Liver (tissue), 3 donors: ENCODE measurements around the gene CELF2.

ENCODE experiments used
- GABPA ChIP-seq, 2 donors: IDR thresholded peaks in 1 of 2; conservative IDR thresholded peaks in 1 of 2; 2 replicates each; pipeline ENCODE4 v1.6.1; 2016; ENCODE audit warnings: antibody characterized with exemption in 2 of 2, mild to moderate bottlenecking in 1 of 2, moderate library complexity in 1 of 2
- HNF4G ChIP-seq: IDR thresholded peaks from 2 replicates; pipeline ENCODE4 v1.6.1; 2016; ENCODE audit warnings: antibody characterized with exemption
- JUND ChIP-seq, 2 donors: IDR thresholded peaks; 2 replicates each; pipeline ENCODE4 v1.6.1; 2016; ENCODE audit warnings: antibody characterized with exemption in 2 of 2
- RAD21 ChIP-seq, 2 donors: IDR thresholded peaks; 2 replicates each; pipeline ENCODE4 v1.6.1; 2016; ENCODE audit warnings: antibody characterized with exemption in 2 of 2, mild to moderate bottlenecking in 2 of 2
- RXRA ChIP-seq, 2 donors: IDR thresholded peaks; 2 replicates each; pipeline ENCODE4 v1.6.1; 2017 to 2018; ENCODE audit warnings: antibody characterized with exemption in 2 of 2, mild to moderate bottlenecking in 1 of 2
- SP1 ChIP-seq: IDR thresholded peaks from 2 replicates; pipeline ENCODE4 v1.6.1; 2018; ENCODE audit warnings: antibody characterized with exemption, mild to moderate bottlenecking
- TAF1 ChIP-seq: conservative IDR thresholded peaks from 2 replicates; pipeline ENCODE4 v1.6.1; 2016; ENCODE audit warnings: antibody characterized with exemption, mild to moderate bottlenecking
- YY1 ChIP-seq: IDR thresholded peaks from 2 replicates; pipeline ENCODE4 v1.6.1; 2016; ENCODE audit warnings: antibody characterized with exemption, mild to moderate bottlenecking
- TF ChIP-seq, protein P1 (sequence below): IDR thresholded peaks from 2 replicates; pipeline ENCODE4 v1.6.1; 2016; ENCODE audit warnings: antibody characterized with exemption
- TF ChIP-seq, protein P2 (sequence below): IDR thresholded peaks from 2 replicates; pipeline ENCODE4 v1.6.1; 2016; ENCODE audit warnings: antibody characterized with exemption, mild to moderate bottlenecking
- TF ChIP-seq, protein P3 (sequence below): fragments of 150-350 bp; IDR thresholded peaks from 2 replicates; pipeline ENCODE4 v1.5.1; 2017; ENCODE audit warnings: improper control_type of control experiment, low read depth, low read length; ENCODE audit not compliant: missing input control
- TF ChIP-seq, protein P4 (sequence below): IDR thresholded peaks from 2 replicates; pipeline ENCODE4 v1.6.1; 2016; ENCODE audit warnings: antibody characterized with exemption
- donor health status: healthy.
- donor health status: healthy.

DNA sequence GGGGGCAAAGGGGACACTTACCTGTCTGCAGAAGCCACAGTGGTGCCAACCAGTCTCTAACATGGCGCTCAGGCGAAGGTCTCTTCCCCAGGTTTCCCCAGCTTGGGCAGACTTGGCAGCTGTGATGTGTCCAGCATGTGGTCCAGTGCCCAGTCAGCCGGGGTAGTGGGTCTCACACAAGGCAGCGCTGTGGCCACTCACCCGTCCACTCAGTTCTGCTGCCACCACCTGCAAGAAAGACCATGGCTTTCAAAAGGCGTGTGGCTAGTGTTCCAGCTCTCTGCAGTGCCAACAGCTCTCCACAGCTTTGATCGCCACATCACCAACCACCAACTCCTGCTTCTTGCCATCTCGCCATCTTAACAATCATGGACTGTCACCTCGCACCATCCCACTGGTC, 334.1 kb downstream of the CELF2 start:
- TF ChIP-seq GABPA (IDR thresholded peaks at IDR 0.05 in 1 of 2, conservative IDR thresholded peaks at IDR 0.05 in 1 of 2) (no peak), RXRA (IDR thresholded peaks at IDR 0.05) (no peak), YY1 (no peak), RAD21 (IDR thresholded peaks at IDR 0.05) (no peak), JUND (IDR thresholded peaks at IDR 0.05) (no peak), TAF1 (no peak), SP1 (no peak), HNF4G (no peak)
- TF ChIP-seq, protein P1, sequence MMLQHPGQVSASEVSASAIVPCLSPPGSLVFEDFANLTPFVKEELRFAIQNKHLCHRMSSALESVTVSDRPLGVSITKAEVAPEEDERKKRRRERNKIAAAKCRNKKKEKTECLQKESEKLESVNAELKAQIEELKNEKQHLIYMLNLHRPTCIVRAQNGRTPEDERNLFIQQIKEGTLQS = no peak
- TF ChIP-seq, protein P2, sequence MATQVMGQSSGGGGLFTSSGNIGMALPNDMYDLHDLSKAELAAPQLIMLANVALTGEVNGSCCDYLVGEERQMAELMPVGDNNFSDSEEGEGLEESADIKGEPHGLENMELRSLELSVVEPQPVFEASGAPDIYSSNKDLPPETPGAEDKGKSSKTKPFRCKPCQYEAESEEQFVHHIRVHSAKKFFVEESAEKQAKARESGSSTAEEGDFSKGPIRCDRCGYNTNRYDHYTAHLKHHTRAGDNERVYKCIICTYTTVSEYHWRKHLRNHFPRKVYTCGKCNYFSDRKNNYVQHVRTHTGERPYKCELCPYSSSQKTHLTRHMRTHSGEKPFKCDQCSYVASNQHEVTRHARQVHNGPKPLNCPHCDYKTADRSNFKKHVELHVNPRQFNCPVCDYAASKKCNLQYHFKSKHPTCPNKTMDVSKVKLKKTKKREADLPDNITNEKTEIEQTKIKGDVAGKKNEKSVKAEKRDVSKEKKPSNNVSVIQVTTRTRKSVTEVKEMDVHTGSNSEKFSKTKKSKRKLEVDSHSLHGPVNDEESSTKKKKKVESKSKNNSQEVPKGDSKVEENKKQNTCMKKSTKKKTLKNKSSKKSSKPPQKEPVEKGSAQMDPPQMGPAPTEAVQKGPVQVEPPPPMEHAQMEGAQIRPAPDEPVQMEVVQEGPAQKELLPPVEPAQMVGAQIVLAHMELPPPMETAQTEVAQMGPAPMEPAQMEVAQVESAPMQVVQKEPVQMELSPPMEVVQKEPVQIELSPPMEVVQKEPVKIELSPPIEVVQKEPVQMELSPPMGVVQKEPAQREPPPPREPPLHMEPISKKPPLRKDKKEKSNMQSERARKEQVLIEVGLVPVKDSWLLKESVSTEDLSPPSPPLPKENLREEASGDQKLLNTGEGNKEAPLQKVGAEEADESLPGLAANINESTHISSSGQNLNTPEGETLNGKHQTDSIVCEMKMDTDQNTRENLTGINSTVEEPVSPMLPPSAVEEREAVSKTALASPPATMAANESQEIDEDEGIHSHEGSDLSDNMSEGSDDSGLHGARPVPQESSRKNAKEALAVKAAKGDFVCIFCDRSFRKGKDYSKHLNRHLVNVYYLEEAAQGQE = no peak
- TF ChIP-seq, protein P3, sequence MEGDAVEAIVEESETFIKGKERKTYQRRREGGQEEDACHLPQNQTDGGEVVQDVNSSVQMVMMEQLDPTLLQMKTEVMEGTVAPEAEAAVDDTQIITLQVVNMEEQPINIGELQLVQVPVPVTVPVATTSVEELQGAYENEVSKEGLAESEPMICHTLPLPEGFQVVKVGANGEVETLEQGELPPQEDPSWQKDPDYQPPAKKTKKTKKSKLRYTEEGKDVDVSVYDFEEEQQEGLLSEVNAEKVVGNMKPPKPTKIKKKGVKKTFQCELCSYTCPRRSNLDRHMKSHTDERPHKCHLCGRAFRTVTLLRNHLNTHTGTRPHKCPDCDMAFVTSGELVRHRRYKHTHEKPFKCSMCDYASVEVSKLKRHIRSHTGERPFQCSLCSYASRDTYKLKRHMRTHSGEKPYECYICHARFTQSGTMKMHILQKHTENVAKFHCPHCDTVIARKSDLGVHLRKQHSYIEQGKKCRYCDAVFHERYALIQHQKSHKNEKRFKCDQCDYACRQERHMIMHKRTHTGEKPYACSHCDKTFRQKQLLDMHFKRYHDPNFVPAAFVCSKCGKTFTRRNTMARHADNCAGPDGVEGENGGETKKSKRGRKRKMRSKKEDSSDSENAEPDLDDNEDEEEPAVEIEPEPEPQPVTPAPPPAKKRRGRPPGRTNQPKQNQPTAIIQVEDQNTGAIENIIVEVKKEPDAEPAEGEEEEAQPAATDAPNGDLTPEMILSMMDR = no peak
- TF ChIP-seq, protein P4, sequence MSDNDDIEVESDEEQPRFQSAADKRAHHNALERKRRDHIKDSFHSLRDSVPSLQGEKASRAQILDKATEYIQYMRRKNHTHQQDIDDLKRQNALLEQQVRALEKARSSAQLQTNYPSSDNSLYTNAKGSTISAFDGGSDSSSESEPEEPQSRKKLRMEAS = no peak
